Measurements from ENCODE around the gene SND1.

Gene SND1

GRCh38 chr7:128131115-128131514 is 479.1 kb downstream of the SND1 start:
- Histone ChIP-seq H3K4me3 (ENCODE audit: low read depth in 1 of 2, low read length in 2 of 2) (no peak overlapping the region), H3K27me3 (ENCODE audit: control insufficient read depth in 1 of 2, insufficient read depth in 2 of 2, low read length in 2 of 2) (peaks cover 10 to 27% of the 10 kb centered on the region in 2 donors), H3K27ac (ENCODE audit: low read depth, low read length) (no peak overlapping the region), H3K9ac (ENCODE audit: low read length) (no peak overlapping the region), H3K36me3 (ENCODE audit: insufficient read depth, low read length) (no peaks in the 10 kb centered on the region), H3K9me3 (ENCODE audit: low read length) (no peaks in the 10 kb centered on the region), H3K4me1 (ENCODE audit: insufficient read depth, low read length) (peaks cover 11% of the 10 kb centered on the region)

GRCh38 chr7:128131731-128132130 is 479.7 kb downstream of the SND1 start:
- Histone ChIP-seq H3K9me3 (ENCODE audit: low read length) (no peaks in the 10 kb centered on the region), H3K36me3 (ENCODE audit: insufficient read depth, low read length) (no peaks in the 10 kb centered on the region), H3K4me1 (ENCODE audit: insufficient read depth, low read length) (peaks cover 11% of the 10 kb centered on the region), H3K27me3 (ENCODE audit: control insufficient read depth in 1 of 2, insufficient read depth in 2 of 2, low read length in 2 of 2) (peaks cover 10 to 34% of the 10 kb centered on the region in 2 donors), H3K27ac (ENCODE audit: low read depth, low read length) (no peak overlapping the region), H3K4me3 (ENCODE audit: low read depth in 1 of 2, low read length in 2 of 2) (no peak overlapping the region), H3K9ac (ENCODE audit: low read length) (no peak overlapping the region)

GRCh38 chr7:128132426-128133069 is 480.6 kb downstream of the SND1 start:
- no peaks in the 10 kb centered on the region for H3K36me3 ChIP-seq (ENCODE audit: insufficient read depth, low read length)
- no peak overlapping the region for H3K9ac ChIP-seq (ENCODE audit: low read length)
- no peak overlapping the region for H3K27ac ChIP-seq (ENCODE audit: low read depth, low read length)
- H3K9me3 ChIP-seq (ENCODE audit: low read length) = no peaks in the 10 kb centered on the region
- H3K27me3 ChIP-seq (ENCODE audit: control insufficient read depth in 1 of 2, insufficient read depth in 2 of 2, low read length in 2 of 2) = peaks cover 10 to 42% of the 10 kb centered on the region in 2 donors
- peaks cover 11% of the 10 kb centered on the region for H3K4me1 ChIP-seq (ENCODE audit: insufficient read depth, low read length)
- no peak overlapping the region for H3K4me3 ChIP-seq (ENCODE audit: low read depth in 1 of 2, low read length in 2 of 2)

GRCh38 chr7:128135159-128135514 is 483.1 kb downstream of the SND1 start:
- H3K4me1 ChIP-seq (ENCODE audit: insufficient read depth, low read length) = peaks cover 11% of the 10 kb centered on the region
- H3K4me3 ChIP-seq (ENCODE audit: low read depth in 1 of 2, low read length in 2 of 2) = peak overlapping the region; percentile 68 to 70
- H3K27ac ChIP-seq (ENCODE audit: low read depth, low read length) = no peak overlapping the region
- H3K9ac ChIP-seq (ENCODE audit: low read length) = no peak overlapping the region
- peaks cover 10 to 44% of the 10 kb centered on the region in 2 donors for H3K27me3 ChIP-seq (ENCODE audit: control insufficient read depth in 1 of 2, insufficient read depth in 2 of 2, low read length in 2 of 2)
- H3K9me3 ChIP-seq (ENCODE audit: low read length) = no peaks in the 10 kb centered on the region
- no peaks in the 10 kb centered on the region for H3K36me3 ChIP-seq (ENCODE audit: insufficient read depth, low read length)

- Histone ChIP-seq H3K36me3 (ENCODE audit: insufficient read depth, low read length) (no peaks in the 10 kb centered on the region), H3K9ac (ENCODE audit: low read length) (no peak overlapping the region), H3K4me3 (ENCODE audit: low read depth in 1 of 2, low read length in 2 of 2) (peak overlapping the region; percentile 68 to 70), H3K9me3 (ENCODE audit: low read length) (no peaks in the 10 kb centered on the region), H3K27ac (ENCODE audit: low read depth, low read length) (no peak overlapping the region), H3K27me3 (ENCODE audit: control insufficient read depth in 1 of 2, insufficient read depth in 2 of 2, low read length in 2 of 2) (peaks cover 10 to 42% of the 10 kb centered on the region in 2 donors), H3K4me1 (ENCODE audit: insufficient read depth, low read length) (peaks cover 11% of the 10 kb centered on the region)
Observed at GRCh38 chr7:128135515-128136214, 483.7 kb downstream of the SND1 start.

- Histone ChIP-seq H3K4me3 (ENCODE audit: low read depth in 1 of 2, low read length in 2 of 2) (peak overlapping the region; percentile 68 to 70), H3K9me3 (ENCODE audit: low read length) (no peaks in the 10 kb centered on the region), H3K4me1 (ENCODE audit: insufficient read depth, low read length) (peaks cover 11% of the 10 kb centered on the region), H3K27me3 (ENCODE audit: control insufficient read depth in 1 of 2, insufficient read depth in 2 of 2, low read length in 2 of 2) (peaks cover 10 to 39% of the 10 kb centered on the region in 2 donors), H3K36me3 (ENCODE audit: insufficient read depth, low read length) (no peaks in the 10 kb centered on the region), H3K9ac (ENCODE audit: low read length) (no peak overlapping the region), H3K27ac (ENCODE audit: low read depth, low read length) (no peak overlapping the region)
Observed at GRCh38 chr7:128136215-128136597, 484.2 kb downstream of the SND1 start.

- Histone ChIP-seq H3K9ac (ENCODE audit: low read length) (no peak overlapping the region), H3K36me3 (ENCODE audit: insufficient read depth, low read length) (no peaks in the 10 kb centered on the region), H3K27me3 (ENCODE audit: control insufficient read depth in 1 of 2, insufficient read depth in 2 of 2, low read length in 2 of 2) (peaks cover 10 to 39% of the 10 kb centered on the region in 2 donors), H3K27ac (ENCODE audit: low read depth, low read length) (no peak overlapping the region), H3K4me1 (ENCODE audit: insufficient read depth, low read length) (peaks cover 11% of the 10 kb centered on the region), H3K9me3 (ENCODE audit: low read length) (no peaks in the 10 kb centered on the region), H3K4me3 (ENCODE audit: low read depth in 1 of 2, low read length in 2 of 2) (no peak overlapping the region)
Observed at GRCh38 chr7:128137181-128137580, 485.2 kb downstream of the SND1 start.

GRCh38 chr7:128139406-128139805 is 487.4 kb downstream of the SND1 start:
- Histone ChIP-seq H3K9ac (ENCODE audit: low read length) (no peak overlapping the region), H3K4me1 (ENCODE audit: insufficient read depth, low read length) (peaks cover 11% of the 10 kb centered on the region), H3K9me3 (ENCODE audit: low read length) (no peaks in the 10 kb centered on the region), H3K4me3 (ENCODE audit: low read depth in 1 of 2, low read length in 2 of 2) (no peak overlapping the region), H3K27me3 (ENCODE audit: control insufficient read depth in 1 of 2, insufficient read depth in 2 of 2, low read length in 2 of 2) (peaks cover 10 to 32% of the 10 kb centered on the region in 2 donors), H3K27ac (ENCODE audit: low read depth, low read length) (no peak overlapping the region), H3K36me3 (ENCODE audit: insufficient read depth, low read length) (no peaks in the 10 kb centered on the region)

- Histone ChIP-seq H3K36me3 (ENCODE audit: insufficient read depth, low read length) (no peaks in the 10 kb centered on the region), H3K27me3 (ENCODE audit: control insufficient read depth in 1 of 2, insufficient read depth in 2 of 2, low read length in 2 of 2) (peaks cover 0 to 10% of the 10 kb centered on the region in 2 donors), H3K4me3 (ENCODE audit: low read depth in 1 of 2, low read length in 2 of 2) (no peak overlapping the region), H3K9me3 (ENCODE audit: low read length) (no peaks in the 10 kb centered on the region), H3K27ac (ENCODE audit: low read depth, low read length) (no peak overlapping the region), H3K4me1 (ENCODE audit: insufficient read depth, low read length) (no peaks in the 10 kb centered on the region), H3K9ac (ENCODE audit: low read length) (no peak overlapping the region)
Observed at GRCh38 chr7:128141683-128142195, 489.7 kb downstream of the SND1 start.

Data from muscle layer of colon (tissue), 2 donors.